Fibroblast of lung (primary cell): ENCODE data around the gene CALCR.

Experiments
- CTCF ChIP-seq, 2 donors: IDR thresholded peaks in 1 of 2; conservative IDR thresholded peaks in 1 of 2; 1 replicate in 1 of 2; 2 replicates in 1 of 2; pipeline ENCODE4 v1.5.1; 2011 to 2012; ENCODE audit warnings: low read length in 2 of 2, control low read depth in 1 of 2, inconsistent platforms in 1 of 2, low read depth in 1 of 2, mild to moderate bottlenecking in 1 of 2
- EZH2 ChIP-seq: IDR thresholded peaks from 2 replicates; pipeline ENCODE4 v1.5.1; 2012; ENCODE audit warnings: low read length, control low read depth, mild to moderate bottlenecking; ENCODE audit errors: missing control alignments

- TF ChIP-seq CTCF (conservative IDR thresholded peaks at IDR 0.05 in 1 of 2, IDR thresholded peaks at IDR 0.05 in 1 of 2; ENCODE audit: low read depth in 1 of 2, low read length in 2 of 2) = no peak
- no peak for TF ChIP-seq EZH2
These were observed 121.3 kb downstream of the CALCR start for GRCh38 chr7:93453262-93453661.
